HCT116 (cell line): ENCODE measurements around the gene PDE9A. TPM values are rescaled to one million over a fixed set of nuclear protein-coding genes. Genes with fewer than 3 reads are reported as not detected.

Source experiments
- ATAC-seq: fragments of 200-7000 bp; cut with Tn5 transposase; 2 replicates; pipeline ENCODE4 v1.9.1; 2020; ENCODE audit warnings: mild to moderate bottlenecking, moderate library complexity
- BruUV-seq: library from RNA; stranded (reverse); fragments of 400-500 nt; replicated peaks from 2 replicates; lab custom pipeline; 2021; lab: Mats Ljungman, UMichigan
- CTCF ChIA-PET: fragments of 300-600 bp; sonication (Branson Sonifier 250); formaldehyde crosslinking; loops from one replicate; lab custom pipeline; 2021; ENCODE audit warnings: antibody characterized with exemption; lab: Charles Lee
- POLR2A ChIA-PET: fragments of 300-600, 350-600 bp; sonication (Branson Sonifier 250); formaldehyde crosslinking; loops from one replicate; lab custom pipeline; 2021; ENCODE audit warnings: antibody characterized with exemption; lab: Charles Lee
- RAD21 ChIA-PET, 2 experiments: fragments of 300-600 bp; sonication (Branson Sonifier 250); formaldehyde crosslinking; loops; one replicate each; lab custom pipeline; 2023; ENCODE audit warnings: low total read pairs in 2 of 2; ENCODE audit not compliant: uncharacterized antibody in 2 of 2, unreplicated experiment in 2 of 2, low non-redundant PET in 1 of 2; lab: Charles Lee
- DNase-seq: peaks from one replicate; pipeline ENCODE4 v3.0.0-alpha.2; 2010; ENCODE audit warnings: low read depth, low spot score
- H2AFZ ChIP-seq: fragments of 200-600 bp; shearing (Covaris generic), sonication (generic); 2 replicates; pipeline ENCODE4 v1.6.1; 2017; ENCODE audit warnings: low read depth, mixed run types, mixed read lengths, antibody characterized with exemption, low read length; ENCODE audit not compliant: poor library complexity, severe bottlenecking
- H3K27ac ChIP-seq: 2 replicates; pipeline ENCODE4 v1.5.1; 2012; ENCODE audit warnings: low read depth, low read length
- H3K27me3 ChIP-seq: fragments of 200-600 bp; sonication (generic); 2 replicates; pipeline ENCODE4 v1.6.1; 2016; ENCODE audit warnings: mixed run types, low read length, mixed read lengths; ENCODE audit not compliant: insufficient read depth
- H3K36me3 ChIP-seq, 2 experiments: fragments of 200-500 bp in 1 of 2; fragments of 200-600 bp in 1 of 2; sonication (Bioruptor generic) in 1 of 2; sonication (generic) in 1 of 2; 2 replicates each; pipeline versions ENCODE4 v1.5.1 to v1.6.1; 2014 to 2016; ENCODE audit warnings: low read length in 2 of 2, inconsistent platforms in 1 of 2, mixed read lengths in 1 of 2, mixed run types in 1 of 2; ENCODE audit not compliant: insufficient read depth in 2 of 2, control insufficient read depth in 1 of 2
- H3K4me1 ChIP-seq, 2 experiments: fragments of 200-600 bp in 1 of 2; sonication (generic) in 1 of 2; 2 replicates each; pipeline versions ENCODE4 v1.5.1 to v1.6.1; 2012 to 2017; ENCODE audit warnings: low read length in 2 of 2, inconsistent platforms in 1 of 2, mild to moderate bottlenecking in 1 of 2, mixed read lengths in 1 of 2, mixed run types in 1 of 2, moderate library complexity in 1 of 2; ENCODE audit not compliant: insufficient read depth in 2 of 2, control insufficient read depth in 1 of 2
- H3K4me2 ChIP-seq: fragments of 200-600 bp; sonication (generic); 2 replicates; pipeline ENCODE4 v1.6.1; 2017; ENCODE audit warnings: mixed run types, low read length, mixed read lengths
- H3K4me3 ChIP-seq, 2 experiments: fragments of 200-600 bp in 1 of 2; sonication (generic) in 1 of 2; replicated peaks in 1 of 2; 2 replicates each; pipeline ENCODE4 v1.5.1; 2011 to 2016; ENCODE audit warnings: low read length in 2 of 2, control low read depth in 1 of 2, low read depth in 1 of 2, mild to moderate bottlenecking in 1 of 2, mixed read lengths in 1 of 2, mixed run types in 1 of 2
- H3K79me2 ChIP-seq: fragments of 200-600 bp; sonication (generic); 2 replicates; pipeline ENCODE4 v1.6.1; 2017; ENCODE audit warnings: mild to moderate bottlenecking, mixed run types, low read length, moderate library complexity, mixed read lengths; ENCODE audit not compliant: insufficient read depth
- H3K9ac ChIP-seq: fragments of 200-600 bp; sonication (generic); 2 replicates; pipeline ENCODE4 v1.6.1; 2016; ENCODE audit warnings: low read length, mixed read lengths
- H3K9me2 ChIP-seq: fragments of 200-600 bp; sonication (generic), shearing (Covaris generic); 2 replicates; pipeline ENCODE4 v1.6.1; 2017; ENCODE audit warnings: mixed run types, mild to moderate bottlenecking, moderate library complexity; ENCODE audit not compliant: insufficient read depth
- H3K9me3 ChIP-seq, 2 experiments: fragments of 200-500 bp in 1 of 2; fragments of 200-600 bp in 1 of 2; sonication (Bioruptor generic) in 1 of 2; sonication (generic) in 1 of 2; 2 replicates each; pipeline ENCODE4 v1.6.1; 2014 to 2017; ENCODE audit warnings: low read length in 2 of 2, mixed read lengths in 2 of 2, inconsistent platforms in 1 of 2, low read depth in 1 of 2, mild to moderate bottlenecking in 1 of 2, mixed run types in 1 of 2, moderate library complexity in 1 of 2; ENCODE audit not compliant: control insufficient read depth in 1 of 2, insufficient read depth in 1 of 2
- H4K20me1 ChIP-seq: fragments of 200-600 bp; sonication (generic), shearing (Covaris generic); 2 replicates; pipeline ENCODE4 v1.6.1; 2017; ENCODE audit warnings: mixed run types, mild to moderate bottlenecking, moderate library complexity; ENCODE audit not compliant: insufficient read depth
- CBX3 ChIP-seq: IDR thresholded peaks from 2 replicates; pipeline ENCODE4 v1.6.1; 2012; ENCODE audit warnings: low read depth
- CEBPB ChIP-seq: IDR thresholded peaks from 2 replicates; pipeline ENCODE4 v1.6.1; 2012; ENCODE audit warnings: low read depth
- EGR1 ChIP-seq: IDR thresholded peaks from 2 replicates; pipeline ENCODE4 v1.6.1; 2012; ENCODE audit warnings: low read depth
- EZH2phosphoT487 ChIP-seq: fragments of 200-600 bp; IDR thresholded peaks from 2 replicates; pipeline ENCODE4 v1.6.1; 2018; ENCODE audit warnings: antibody characterized with exemption, borderline replicate concordance
- JUND ChIP-seq: IDR thresholded peaks from 2 replicates; pipeline ENCODE4 v1.6.1; 2012
- MAX ChIP-seq: IDR thresholded peaks from 2 replicates; pipeline ENCODE4 v1.6.1; 2012
- REST ChIP-seq: IDR thresholded peaks from 2 replicates; pipeline ENCODE4 v1.6.1; 2012; ENCODE audit warnings: low read depth
- SP1 ChIP-seq: IDR thresholded peaks from 2 replicates; pipeline ENCODE4 v1.6.1; 2012; ENCODE audit warnings: low read depth
- YY1 ChIP-seq: IDR thresholded peaks from 2 replicates; pipeline ENCODE4 v1.6.1; 2011; ENCODE audit warnings: low read length, low read depth, moderate library complexity, mild to moderate bottlenecking; ENCODE audit not compliant: insufficient replicate concordance; ENCODE audit errors: extremely low read depth
- ZFX ChIP-seq: fragments of 450-650 bp; IDR thresholded peaks from 2 replicates; pipeline ENCODE4 v1.6.1; 2017
- intact Hi-C: fragments of 100-400 bp; cut with micrococcal nuclease; formaldehyde crosslinking; loops from 2 replicates; pipeline ENCODE4 v1.10.0; 2022
- total RNA-seq: library from RNA; stranded (reverse); gene quantifications from one replicate; pipeline ENCODE4 v1.2.1, GENCODE V29; 2021; ENCODE audit not compliant: unreplicated experiment

Gene PDE9A
- total RNA-seq, 1 experiment from 2014 or later: 31.4 TPM

- Histone ChIP-seq H3K79me2 (no peaks in the 10 kb centered on the region), H3K27ac (no peak overlapping the region), H3K27me3 (no peaks in the 10 kb centered on the region), H2AFZ (no peak overlapping the region), H3K9me3 (peaks cover 0 to under 1% of the 10 kb centered on the region in 2 experiments; a peak in 1 of 4 replicates), H3K9me2 (no peaks in the 10 kb centered on the region)
- intact Hi-C loops: no loop called here
- POLR2A ChIA-PET: no interaction called here
- CTCF ChIA-PET: no interaction called here
- BruUV-seq: no TSS peak
- RAD21 ChIA-PET: no interaction called here
- no peak for ATAC-seq
- TF ChIP-seq MAX (no peak), ZFX (no peak), YY1 (no peak), EZH2phosphoT487 (no peak), CEBPB (no peak), CBX3 (no peak), SP1 (no peak), REST (no peak), JUND (no peak), EGR1 (no peak)
- TF ChIP-seq, all 23 proteins: peak for 0
- no peak for DNase-seq
- H3K9ac ChIP-seq: no peak overlapping the region
- no peaks in the 10 kb centered on the region for H3K4me1 ChIP-seq
- H3K36me3 ChIP-seq: no peaks in the 10 kb centered on the region
- H3K4me3 ChIP-seq: no peak overlapping the region
- H4K20me1 ChIP-seq: no peaks in the 10 kb centered on the region
- H3K4me2 ChIP-seq: no peak overlapping the region
Measured at GRCh38 chr21:42707207-42707830, 53.9 kb downstream of the PDE9A start.
